ENCODE results near the gene RGL1.

Gene RGL1

DNA sequence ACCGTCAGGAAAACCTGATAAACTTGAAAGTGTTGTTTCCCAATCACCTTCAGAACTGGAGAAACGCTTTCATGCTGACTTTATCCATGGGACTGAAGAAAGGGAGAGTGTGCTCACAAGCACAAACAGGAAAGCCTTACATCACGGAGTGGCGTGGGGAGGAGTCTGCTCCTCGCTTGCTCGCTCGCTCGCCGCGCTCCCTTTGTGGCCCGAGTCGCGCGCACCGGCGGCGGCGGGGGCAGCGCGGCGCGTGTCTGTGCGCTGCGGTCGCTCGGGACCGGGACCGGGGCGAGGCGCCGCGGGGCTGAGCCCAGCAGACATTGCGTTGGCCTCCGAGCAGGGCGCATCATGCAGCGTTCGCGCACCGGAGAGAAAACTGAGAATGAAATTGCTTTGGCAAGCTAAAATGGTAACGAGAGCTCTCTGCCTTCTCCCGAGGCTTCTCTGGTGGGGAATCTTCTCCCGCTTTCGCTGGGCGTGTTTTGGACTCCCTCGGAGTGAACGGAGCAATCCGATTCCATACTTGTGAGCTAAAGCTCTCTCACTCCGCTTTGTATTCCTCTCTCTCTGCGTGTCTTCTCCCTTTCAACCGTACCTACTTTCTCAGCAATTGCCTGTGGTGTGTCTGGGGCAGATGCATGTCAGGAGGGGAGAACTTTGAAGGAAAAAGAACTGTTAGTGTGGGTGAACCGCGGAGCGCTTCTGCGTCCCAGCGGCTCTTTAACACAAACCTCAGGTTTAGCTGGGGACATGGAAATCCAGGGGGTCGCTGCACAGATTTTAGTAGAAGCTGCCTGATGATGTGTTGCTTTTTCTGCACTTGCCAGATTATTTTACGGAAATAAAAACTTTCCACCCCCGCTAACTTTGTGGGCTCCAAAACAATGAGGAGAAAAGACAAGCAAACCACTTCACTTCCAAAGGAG, at the start of gene RGL1:
RGL1 (plus strand) TSS at position 205 of the 926 bp plus-strand sequence; CDS start at position 383, 178 bp downstream.
- CTCF ChIA-PET, result no interaction called here
- TF ChIP-seq ZNF596 (tag by site-specific recombination; IDR thresholded peaks at IDR 0.05) (peak; percentile 77; the same call in 1 of the 2 replicates), ZNF830 (tag by site-specific recombination; IDR thresholded peaks at IDR 0.05; ENCODE audit: low read depth) (no peak), ZNF114 (tag by site-specific recombination; IDR thresholded peaks at IDR 0.05) (no peak), ZNF560 (tag by site-specific recombination; IDR thresholded peaks at IDR 0.05; ENCODE audit: borderline replicate concordance) (no peak), ZNF561 (tag by site-specific recombination; IDR thresholded peaks at IDR 0.05; ENCODE audit: borderline replicate concordance) (peak; percentile 50; the same call in 1 of the 2 replicates), ZNF239 (tag by site-specific recombination; IDR thresholded peaks at IDR 0.05) (no peak), ZNF292 (tag by site-specific recombination; IDR thresholded peaks at IDR 0.05; ENCODE audit: borderline replicate concordance, low read depth) (no peak), ZNF600 (tag by site-specific recombination; IDR thresholded peaks at IDR 0.05) (peak; percentile 87), ZNF626 (tag by site-specific recombination; IDR thresholded peaks at IDR 0.05) (no peak), ZNF76 (tag by site-specific recombination; IDR thresholded peaks at IDR 0.05; ENCODE audit: borderline replicate concordance, low read depth) (no peak), ZNF202 (tag by site-specific recombination; IDR thresholded peaks at IDR 0.05; ENCODE audit: borderline replicate concordance) (no peak), ZNF112 (tag by site-specific recombination; IDR thresholded peaks at IDR 0.05) (no peak), TCF7L2 (IDR thresholded peaks at IDR 0.05; ENCODE audit: borderline replicate concordance, low read depth, low read length) (no peak), SP3 (tag by site-specific recombination; IDR thresholded peaks at IDR 0.05) (no peak), ZBTB17 (tag by site-specific recombination; IDR thresholded peaks at IDR 0.05) (peak; percentile 44), GLIS1 (tag by site-specific recombination; IDR thresholded peaks at IDR 0.05) (peak; percentile 21; the same call in 1 of the 2 replicates), ZSCAN30 (tag by site-specific recombination; IDR thresholded peaks at IDR 0.05) (0 out of 2 replicates have a peak, but pooled peaks have one; percentile 21), GFI1B (tag by site-specific recombination; IDR thresholded peaks at IDR 0.05) (0 out of 2 replicates have a peak, but pooled peaks have one; percentile 50), SP7 (tag by site-specific recombination; IDR thresholded peaks at IDR 0.05) (no peak), ZNF747 (tag by site-specific recombination; IDR thresholded peaks at IDR 0.05) (no peak), ZNF530 (tag by site-specific recombination; IDR thresholded peaks at IDR 0.05; ENCODE audit: low read depth) (no peak)
- TF ChIP-seq, protein P1, sequence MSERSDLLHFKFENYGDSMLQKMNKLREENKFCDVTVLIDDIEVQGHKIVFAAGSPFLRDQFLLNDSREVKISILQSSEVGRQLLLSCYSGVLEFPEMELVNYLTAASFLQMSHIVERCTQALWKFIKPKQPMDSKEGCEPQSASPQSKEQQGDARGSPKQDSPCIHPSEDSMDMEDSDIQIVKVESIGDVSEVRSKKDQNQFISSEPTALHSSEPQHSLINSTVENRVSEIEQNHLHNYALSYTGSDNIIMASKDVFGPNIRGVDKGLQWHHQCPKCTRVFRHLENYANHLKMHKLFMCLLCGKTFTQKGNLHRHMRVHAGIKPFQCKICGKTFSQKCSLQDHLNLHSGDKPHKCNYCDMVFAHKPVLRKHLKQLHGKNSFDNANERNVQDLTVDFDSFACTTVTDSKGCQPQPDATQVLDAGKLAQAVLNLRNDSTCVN (tag by site-specific recombination; optimal IDR thresholded peaks at IDR 0.05), result peak; percentile 74
- TF ChIP-seq, protein P2, sequence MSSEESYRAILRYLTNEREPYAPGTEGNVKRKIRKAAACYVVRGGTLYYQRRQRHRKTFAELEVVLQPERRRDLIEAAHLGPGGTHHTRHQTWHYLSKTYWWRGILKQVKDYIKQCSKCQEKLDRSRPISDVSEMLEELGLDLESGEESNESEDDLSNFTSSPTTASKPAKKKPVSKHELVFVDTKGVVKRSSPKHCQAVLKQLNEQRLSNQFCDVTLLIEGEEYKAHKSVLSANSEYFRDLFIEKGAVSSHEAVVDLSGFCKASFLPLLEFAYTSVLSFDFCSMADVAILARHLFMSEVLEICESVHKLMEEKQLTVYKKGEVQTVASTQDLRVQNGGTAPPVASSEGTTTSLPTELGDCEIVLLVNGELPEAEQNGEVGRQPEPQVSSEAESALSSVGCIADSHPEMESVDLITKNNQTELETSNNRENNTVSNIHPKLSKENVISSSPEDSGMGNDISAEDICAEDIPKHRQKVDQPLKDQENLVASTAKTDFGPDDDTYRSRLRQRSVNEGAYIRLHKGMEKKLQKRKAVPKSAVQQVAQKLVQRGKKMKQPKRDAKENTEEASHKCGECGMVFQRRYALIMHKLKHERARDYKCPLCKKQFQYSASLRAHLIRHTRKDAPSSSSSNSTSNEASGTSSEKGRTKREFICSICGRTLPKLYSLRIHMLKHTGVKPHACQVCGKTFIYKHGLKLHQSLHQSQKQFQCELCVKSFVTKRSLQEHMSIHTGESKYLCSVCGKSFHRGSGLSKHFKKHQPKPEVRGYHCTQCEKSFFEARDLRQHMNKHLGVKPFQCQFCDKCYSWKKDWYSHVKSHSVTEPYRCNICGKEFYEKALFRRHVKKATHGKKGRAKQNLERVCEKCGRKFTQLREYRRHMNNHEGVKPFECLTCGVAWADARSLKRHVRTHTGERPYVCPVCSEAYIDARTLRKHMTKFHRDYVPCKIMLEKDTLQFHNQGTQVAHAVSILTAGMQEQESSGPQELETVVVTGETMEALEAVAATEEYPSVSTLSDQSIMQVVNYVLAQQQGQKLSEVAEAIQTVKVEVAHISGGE (tag by site-specific recombination; conservative IDR thresholded peaks at IDR 0.05; ENCODE audit: low read depth), result no peak
- TF ChIP-seq, protein P3, sequence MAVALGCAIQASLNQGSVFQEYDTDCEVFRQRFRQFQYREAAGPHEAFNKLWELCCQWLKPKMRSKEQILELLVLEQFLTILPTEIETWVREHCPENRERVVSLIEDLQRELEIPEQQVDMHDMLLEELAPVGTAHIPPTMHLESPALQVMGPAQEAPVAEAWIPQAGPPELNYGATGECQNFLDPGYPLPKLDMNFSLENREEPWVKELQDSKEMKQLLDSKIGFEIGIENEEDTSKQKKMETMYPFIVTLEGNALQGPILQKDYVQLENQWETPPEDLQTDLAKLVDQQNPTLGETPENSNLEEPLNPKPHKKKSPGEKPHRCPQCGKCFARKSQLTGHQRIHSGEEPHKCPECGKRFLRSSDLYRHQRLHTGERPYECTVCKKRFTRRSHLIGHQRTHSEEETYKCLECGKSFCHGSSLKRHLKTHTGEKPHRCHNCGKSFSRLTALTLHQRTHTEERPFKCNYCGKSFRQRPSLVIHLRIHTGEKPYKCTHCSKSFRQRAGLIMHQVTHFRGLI (tag by site-specific recombination; IDR thresholded peaks at IDR 0.05), result peak; percentile 77
- TF ChIP-seq, protein P4, sequence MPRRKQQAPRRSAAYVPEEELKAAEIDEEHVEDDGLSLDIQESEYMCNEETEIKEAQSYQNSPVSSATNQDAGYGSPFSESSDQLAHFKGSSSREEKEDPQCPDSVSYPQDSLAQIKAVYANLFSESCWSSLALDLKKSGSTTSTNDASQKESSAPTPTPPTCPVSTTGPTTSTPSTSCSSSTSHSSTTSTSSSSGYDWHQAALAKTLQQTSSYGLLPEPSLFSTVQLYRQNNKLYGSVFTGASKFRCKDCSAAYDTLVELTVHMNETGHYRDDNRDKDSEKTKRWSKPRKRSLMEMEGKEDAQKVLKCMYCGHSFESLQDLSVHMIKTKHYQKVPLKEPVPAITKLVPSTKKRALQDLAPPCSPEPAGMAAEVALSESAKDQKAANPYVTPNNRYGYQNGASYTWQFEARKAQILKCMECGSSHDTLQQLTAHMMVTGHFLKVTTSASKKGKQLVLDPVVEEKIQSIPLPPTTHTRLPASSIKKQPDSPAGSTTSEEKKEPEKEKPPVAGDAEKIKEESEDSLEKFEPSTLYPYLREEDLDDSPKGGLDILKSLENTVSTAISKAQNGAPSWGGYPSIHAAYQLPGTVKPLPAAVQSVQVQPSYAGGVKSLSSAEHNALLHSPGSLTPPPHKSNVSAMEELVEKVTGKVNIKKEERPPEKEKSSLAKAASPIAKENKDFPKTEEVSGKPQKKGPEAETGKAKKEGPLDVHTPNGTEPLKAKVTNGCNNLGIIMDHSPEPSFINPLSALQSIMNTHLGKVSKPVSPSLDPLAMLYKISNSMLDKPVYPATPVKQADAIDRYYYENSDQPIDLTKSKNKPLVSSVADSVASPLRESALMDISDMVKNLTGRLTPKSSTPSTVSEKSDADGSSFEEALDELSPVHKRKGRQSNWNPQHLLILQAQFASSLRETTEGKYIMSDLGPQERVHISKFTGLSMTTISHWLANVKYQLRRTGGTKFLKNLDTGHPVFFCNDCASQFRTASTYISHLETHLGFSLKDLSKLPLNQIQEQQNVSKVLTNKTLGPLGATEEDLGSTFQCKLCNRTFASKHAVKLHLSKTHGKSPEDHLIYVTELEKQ (tag by site-specific recombination; IDR thresholded peaks at IDR 0.05; ENCODE audit: borderline replicate concordance), result no peak
- TF ChIP-seq, protein P5, sequence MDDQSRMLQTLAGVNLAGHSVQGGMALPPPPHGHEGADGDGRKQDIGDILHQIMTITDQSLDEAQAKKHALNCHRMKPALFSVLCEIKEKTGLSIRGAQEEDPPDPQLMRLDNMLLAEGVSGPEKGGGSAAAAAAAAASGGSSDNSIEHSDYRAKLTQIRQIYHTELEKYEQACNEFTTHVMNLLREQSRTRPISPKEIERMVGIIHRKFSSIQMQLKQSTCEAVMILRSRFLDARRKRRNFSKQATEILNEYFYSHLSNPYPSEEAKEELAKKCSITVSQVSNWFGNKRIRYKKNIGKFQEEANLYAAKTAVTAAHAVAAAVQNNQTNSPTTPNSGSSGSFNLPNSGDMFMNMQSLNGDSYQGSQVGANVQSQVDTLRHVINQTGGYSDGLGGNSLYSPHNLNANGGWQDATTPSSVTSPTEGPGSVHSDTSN (CRISPR knock-in tag; IDR thresholded peaks at IDR 0.05), result peak; percentile 68; the same call in 1 of the 2 replicates

More for the DNA sequence above, at the start of gene RGL1:
- H3K27ac ChIP-seq (ENCODE audit: extremely low read depth, low read depth, low read length), result peak within 1 kb of the TSS; percentile 52; the same call in 1 of the 2 replicates
- POLR2A ChIA-PET, result interaction anchor here (0.6 to 0.9 kb wide), 4 partner anchors 9 to 111 kb away, joined by 3 read pairs; no protein-coding TSS in a partner anchor
- peak within 1 kb of the TSS; percentile 51 for H3K4me3 ChIP-seq (ENCODE audit: low read depth, low read length)
- H3K9me3 ChIP-seq (ENCODE audit: control insufficient read depth, insufficient read depth, low read depth, low read length), result no peaks in the 10 kb centered on the region
- no peaks in the 10 kb centered on the region; the same call in 1 of the 2 replicates for H3K4me1 ChIP-seq (ENCODE audit: control insufficient read depth, insufficient read depth, low read length)
- no peaks in the 10 kb centered on the region for H3K36me3 ChIP-seq (ENCODE audit: control insufficient read depth in 2 of 2, insufficient read depth in 1 of 2, low read length in 2 of 2)
